ENCODE measurements around the gene AMELY. TPM values are rescaled to one million over a fixed set of nuclear protein-coding genes. Genes with fewer than 3 reads are reported as not detected.
"Not testable (repeated sequence)": the region's sequence is repeated elsewhere in the genome, so short reads cannot be mapped to it uniquely, and the experiment has no call there.

AMELY gene
- not detected for total RNA-seq
- long read RNA-seq = 0 reads

- ATAC-seq = no peak
- no peak for DNase-seq (ENCODE audit: missing footprints)
- intact Hi-C loops (cut with DNase I) = no loop called here
Measured at GRCh38 chrY:6911253-6911881, at the start of gene AMELY. Gene AMELY, minus strand, starts transcription at chrY:6911752. Its CDS starts 39,144 bp downstream, at chrY:6872608.

GRCh38 chrY:6949947-6950346 is 38.4 kb upstream of the AMELY start:
- ATAC-seq (no peak), DNase-seq (ENCODE audit: missing footprints) (no peak)
- intact Hi-C loops (cut with DNase I) = no loop called here

GRCh38 chrY:6948378-6948777 is 36.8 kb upstream of the AMELY start:
- intact Hi-C loops (cut with DNase I) = no loop called here
- ATAC-seq = no peak
- DNase-seq (ENCODE audit: missing footprints) = no peak

GRCh38 chrY:6947695-6948094 is 36.1 kb upstream of the AMELY start:
- DNase-seq (ENCODE audit: missing footprints) (no peak), ATAC-seq (no peak)
- intact Hi-C loops (cut with DNase I) = no loop called here

GRCh38 chrY:6935497-6935896 is 23.9 kb upstream of the AMELY start:
- ATAC-seq = no peak
- intact Hi-C loops (cut with DNase I) = no loop called here
- no peak for DNase-seq (ENCODE audit: missing footprints)

GRCh38 chrY:6931779-6932396 is 20.3 kb upstream of the AMELY start:
- no peak for ATAC-seq
- no peak for DNase-seq (ENCODE audit: missing footprints)
- intact Hi-C loops (cut with DNase I) = no loop called here

- intact Hi-C loops (cut with DNase I) = no loop called here
- ATAC-seq (no peak), DNase-seq (ENCODE audit: missing footprints) (no peak)
Measured at GRCh38 chrY:6929237-6929636, 17.7 kb upstream of the AMELY start.

GRCh38 chrY:6928265-6928664 is 16.7 kb upstream of the AMELY start:
- ATAC-seq (no peak), DNase-seq (ENCODE audit: missing footprints) (no peak)
- intact Hi-C loops (cut with DNase I) = no loop called here

- intact Hi-C loops (cut with DNase I) = no loop called here
Measured at GRCh38 chrY:6921061-6921460, 9.5 kb upstream of the AMELY start.

GRCh38 chrY:6913362-6913761 is 1.8 kb upstream of the AMELY start:
- ATAC-seq = no peak
- intact Hi-C loops (cut with DNase I) = no loop called here
- DNase-seq (ENCODE audit: missing footprints) = no peak

More at GRCh38 chrY:6921061-6921460, 9.5 kb upstream of the AMELY start:
- no peak for ATAC-seq
- DNase-seq (ENCODE audit: missing footprints) = no peak

GRCh38 chrY:6910372-6911252 is 940 bp downstream of the AMELY start, which contains the start of gene TBL1Y:
Gene TBL1Y, plus strand, starts transcription at chrY:6910697. Its CDS starts 114,388 bp downstream, at chrY:7025085.
- intact Hi-C loops (cut with DNase I) = no loop called here
- ATAC-seq (no peak), DNase-seq (ENCODE audit: missing footprints) (no peak)

GRCh38 chrY:6909856-6910255 is 1.7 kb downstream of the AMELY start:
- ATAC-seq = no peak
- no peak for DNase-seq (ENCODE audit: missing footprints)
- intact Hi-C loops (cut with DNase I) = no loop called here

GRCh38 chrY:6909118-6909521 is 2.4 kb downstream of the AMELY start:
- intact Hi-C loops (cut with DNase I) = no loop called here
- ATAC-seq (no peak), DNase-seq (ENCODE audit: missing footprints) (no peak)

- intact Hi-C loops (cut with DNase I); ATAC-seq; DNase-seq (ENCODE audit: missing footprints): not testable (repeated sequence)
Measured at GRCh38 chrY:6908021-6908420, 3.5 kb downstream of the AMELY start.

GRCh38 chrY:6907591-6907990 is 4.0 kb downstream of the AMELY start:
- no peak for ATAC-seq
- intact Hi-C loops (cut with DNase I) = no loop called here
- DNase-seq (ENCODE audit: missing footprints) = no peak

- ATAC-seq; DNase-seq (ENCODE audit: missing footprints); intact Hi-C loops (cut with DNase I): not testable (repeated sequence)
Measured at GRCh38 chrY:6902116-6902515, 9.4 kb downstream of the AMELY start.

GRCh38 chrY:6895236-6895635 is 16.3 kb downstream of the AMELY start:
- intact Hi-C loops (cut with DNase I) = no loop called here
- ATAC-seq (no peak), DNase-seq (ENCODE audit: missing footprints) (no peak)

- intact Hi-C loops (cut with DNase I) = no loop called here
- ATAC-seq (no peak), DNase-seq (ENCODE audit: missing footprints) (no peak)
Measured at GRCh38 chrY:6894496-6894895, 17.1 kb downstream of the AMELY start.

- intact Hi-C loops (cut with DNase I) = no loop called here
- DNase-seq (ENCODE audit: missing footprints) = no peak
Measured at GRCh38 chrY:6849384-6849783, 62.2 kb downstream of the AMELY start.

GRCh38 chrY:6842650-6843049 is 68.9 kb downstream of the AMELY start:
- intact Hi-C loops (cut with DNase I); ATAC-seq; DNase-seq (ENCODE audit: missing footprints): not testable (repeated sequence)

More at GRCh38 chrY:6849384-6849783, 62.2 kb downstream of the AMELY start:
- no peak for ATAC-seq
